ENCODE measurements around the gene DST.

Gene DST

GRCh38 chr6:56620229-56620868 is 22.3 kb downstream of the DST start:
- DNase-seq (ENCODE audit: low read depth) = no peak

DNA sequence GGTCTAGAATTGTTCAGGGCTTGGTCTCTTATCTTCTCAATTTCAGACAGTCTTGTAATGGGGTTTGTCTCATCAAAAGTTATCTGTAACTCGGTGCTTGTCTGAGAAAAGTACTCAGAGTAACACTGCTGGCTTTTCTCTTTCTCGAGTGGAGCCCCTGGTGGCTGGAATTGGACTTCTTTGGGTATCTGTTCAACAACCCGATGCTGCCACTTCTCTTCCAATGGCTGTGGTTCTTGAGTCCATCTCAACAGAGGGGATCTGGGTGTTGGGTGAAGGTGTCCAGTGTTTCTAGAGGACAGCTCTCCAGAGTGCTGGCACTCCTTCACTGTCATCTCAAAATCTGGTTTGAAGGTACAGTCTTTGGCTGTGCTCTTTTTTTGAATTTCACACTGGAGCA is 24.6 kb downstream of the DST start:
- DNase-seq (ENCODE audit: low read depth) = no peak

DNA sequence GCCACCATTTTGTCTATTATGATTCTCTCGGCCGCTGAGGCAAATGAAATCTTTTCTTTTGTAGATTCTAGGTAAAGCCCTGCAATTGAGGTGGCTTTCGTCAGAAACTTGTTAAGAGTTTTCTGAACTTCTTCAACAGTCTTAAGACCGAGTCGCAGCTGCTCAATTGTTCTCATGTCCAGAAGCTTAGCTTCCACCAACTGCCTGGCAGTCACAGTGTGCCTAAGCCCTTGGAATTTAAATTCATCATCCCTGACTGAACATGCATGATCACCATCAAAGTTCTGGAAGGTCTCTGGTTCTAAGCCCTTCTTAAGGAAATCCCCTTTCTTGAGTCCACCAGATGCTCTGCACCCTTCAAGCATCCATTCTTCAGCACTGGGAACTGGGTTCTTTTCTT is 25.7 kb downstream of the DST start:
- no peak for DNase-seq (ENCODE audit: low read depth)

DNA sequence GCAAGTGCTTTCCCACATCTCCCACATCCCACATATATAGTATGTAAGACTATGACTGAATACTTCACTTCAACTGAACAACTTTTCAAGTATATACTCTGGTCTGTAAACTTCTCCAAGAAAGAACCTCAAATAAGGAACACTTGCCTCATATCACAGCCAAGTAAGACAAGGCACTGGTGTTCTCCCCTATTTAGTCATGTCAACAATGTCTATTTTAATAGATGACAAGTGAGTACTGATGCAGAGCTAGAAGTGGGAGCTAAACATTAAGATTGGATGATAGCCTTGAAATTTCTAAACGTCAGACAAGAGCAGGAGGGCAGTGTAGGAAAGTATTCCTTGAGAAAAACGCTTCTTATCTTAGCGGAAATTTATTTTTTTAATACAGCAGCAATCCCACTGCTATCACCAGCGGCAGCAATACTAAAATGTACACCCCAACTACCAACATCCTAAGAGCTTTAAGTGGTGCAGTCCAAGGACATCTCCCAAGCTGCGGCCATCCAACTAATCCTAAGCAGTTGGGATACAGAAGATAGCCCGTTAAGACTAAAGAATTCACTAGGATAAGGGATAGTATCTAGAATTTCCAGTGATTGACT is 29.3 kb downstream of the DST start:
- no peak for DNase-seq (ENCODE audit: low read depth)

DNA sequence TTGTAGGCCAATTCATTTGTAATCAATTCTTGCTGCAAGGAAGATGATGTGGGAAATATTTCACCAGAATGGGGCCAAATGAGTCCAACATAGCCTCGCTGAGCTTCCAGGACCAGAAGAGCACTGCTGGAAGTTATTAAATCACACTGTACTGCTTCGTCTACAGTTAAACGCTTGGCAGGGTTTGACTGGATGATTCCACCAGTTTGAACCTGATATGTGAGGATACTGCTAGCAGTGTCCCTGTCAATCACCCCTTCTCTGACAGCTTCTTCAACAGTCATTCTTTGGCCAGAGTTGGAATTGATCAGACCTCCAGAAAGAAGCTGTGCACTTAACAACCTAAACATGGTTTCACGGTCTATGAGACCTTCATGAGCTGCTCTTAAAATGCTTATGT is 34.4 kb downstream of the DST start:
- no peak for DNase-seq (ENCODE audit: low read depth)

- DNase-seq (ENCODE audit: low read depth) = no peak
Observed at GRCh38 chr6:56607111-56607752, 35.5 kb downstream of the DST start.

GRCh38 chr6:56605435-56605834 is 37.3 kb downstream of the DST start:
- no peak for DNase-seq (ENCODE audit: low read depth)

GRCh38 chr6:56604186-56604585 is 38.5 kb downstream of the DST start:
- no peak for DNase-seq (ENCODE audit: low read depth)

- no peak for DNase-seq (ENCODE audit: low read depth)
Observed at GRCh38 chr6:56601390-56601789, 41.3 kb downstream of the DST start.

DNA sequence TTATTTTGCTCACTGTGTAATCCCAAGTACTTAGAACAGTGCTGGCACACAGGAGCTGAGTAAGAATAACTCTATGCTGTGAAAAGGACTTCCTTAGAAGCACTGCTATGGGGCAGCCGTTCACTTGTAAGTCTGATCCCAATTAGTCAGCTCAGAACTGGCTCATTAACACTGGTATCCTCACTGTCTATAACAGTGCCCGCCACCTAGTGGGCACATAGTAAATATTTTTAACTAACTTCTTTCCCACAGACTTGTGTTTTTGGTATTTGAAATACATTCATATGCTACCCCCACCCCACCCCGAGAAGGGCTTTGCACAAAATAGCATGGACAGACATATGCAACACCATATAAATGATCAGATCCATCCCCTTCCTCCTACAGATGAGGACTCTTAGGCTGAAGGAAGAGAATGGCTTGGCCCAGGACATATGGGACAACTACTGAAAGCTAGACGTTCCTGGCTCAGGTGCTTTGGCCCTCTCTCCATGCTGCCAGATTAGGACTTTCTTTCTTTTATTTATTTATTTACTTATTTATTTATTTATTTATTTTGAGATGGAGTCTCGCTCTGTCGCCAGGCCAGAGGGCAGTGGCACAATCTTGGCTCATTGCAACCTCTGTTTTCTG is 47.1 kb downstream of the DST start:
- no peak for DNase-seq (ENCODE audit: low read depth)

- DNase-seq (ENCODE audit: low read depth) = no peak
Observed at GRCh38 chr6:56594699-56595098, 48.0 kb downstream of the DST start.

GRCh38 chr6:56593801-56594318 is 48.8 kb downstream of the DST start:
- DNase-seq (ENCODE audit: low read depth) = no peak

DNA sequence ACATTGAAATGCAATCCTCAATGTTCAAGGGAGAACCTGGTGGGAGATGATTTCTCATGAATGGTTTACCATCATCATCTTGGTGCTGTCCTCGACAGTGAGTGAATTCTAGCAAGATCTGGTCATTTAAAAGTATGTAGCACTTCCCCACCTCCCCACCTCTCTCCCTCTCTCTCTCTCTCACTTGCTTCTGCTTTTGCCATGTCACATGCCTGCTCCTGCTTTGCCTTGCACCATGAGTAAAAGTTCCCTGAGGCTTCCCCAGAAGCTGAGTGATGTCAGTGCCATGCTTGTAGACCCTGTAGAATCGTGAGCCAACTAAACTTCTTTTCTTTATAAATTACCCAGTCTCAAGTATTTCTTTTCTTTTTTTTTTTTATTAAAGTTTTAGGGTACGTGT is 60.5 kb downstream of the DST start:
- no peak for DNase-seq (ENCODE audit: low read depth)

DNA sequence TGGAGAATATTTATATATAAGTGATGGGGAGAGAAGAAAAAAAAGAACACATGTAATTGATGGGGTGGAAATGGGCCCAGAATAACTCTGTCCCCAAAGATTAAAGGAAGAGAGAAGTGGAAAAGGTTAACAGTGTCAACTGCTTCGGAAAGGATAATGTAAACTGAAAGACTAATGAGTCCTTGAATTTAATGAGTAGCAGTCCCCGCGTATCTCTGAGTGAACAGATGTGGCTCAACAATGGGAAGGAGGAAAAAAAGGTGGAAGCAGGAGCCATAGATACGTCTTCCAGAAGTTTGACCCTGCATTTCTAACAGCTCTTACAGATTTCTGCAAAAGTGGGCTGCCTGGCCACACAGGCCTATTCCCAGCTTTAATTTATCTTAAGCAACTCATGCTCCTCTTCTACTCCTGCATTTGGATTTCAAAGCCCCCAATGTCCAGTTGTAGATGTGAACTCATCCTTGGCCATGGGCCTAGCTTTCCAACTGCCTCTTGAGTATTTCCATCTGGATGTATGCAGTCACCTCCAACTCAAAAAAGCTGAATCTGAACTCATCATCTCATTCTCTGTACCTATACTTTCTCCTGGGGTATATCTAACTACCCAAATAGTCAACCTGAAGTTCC is 61.3 kb downstream of the DST start:
- DNase-seq (ENCODE audit: low read depth) = no peak

DNA sequence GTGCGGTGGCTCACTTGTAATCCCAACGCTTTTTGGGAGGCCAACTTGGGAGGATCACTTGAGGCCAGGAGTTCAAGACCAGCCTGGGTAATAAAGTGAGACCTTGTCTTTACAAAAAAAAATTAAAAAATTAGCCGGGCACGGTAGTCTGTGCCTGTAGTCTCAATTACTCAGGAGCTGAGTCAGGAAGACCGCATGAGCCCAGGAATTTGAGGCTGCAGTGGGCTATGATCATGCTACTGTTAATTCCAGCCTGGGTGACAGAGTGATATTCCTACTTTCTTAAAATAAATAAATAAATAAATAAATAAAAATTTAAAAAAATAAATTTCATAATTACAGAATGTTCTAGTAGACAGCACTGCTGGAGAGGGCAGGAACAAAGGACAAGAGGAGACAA is 62.4 kb downstream of the DST start:
- DNase-seq (ENCODE audit: low read depth) = no peak

GRCh38 chr6:56579155-56579851 is 63.4 kb downstream of the DST start:
- DNase-seq (ENCODE audit: low read depth) = no peak

- no peak for DNase-seq (ENCODE audit: low read depth)
Observed at GRCh38 chr6:56575736-56576135, 67.0 kb downstream of the DST start.

DNA sequence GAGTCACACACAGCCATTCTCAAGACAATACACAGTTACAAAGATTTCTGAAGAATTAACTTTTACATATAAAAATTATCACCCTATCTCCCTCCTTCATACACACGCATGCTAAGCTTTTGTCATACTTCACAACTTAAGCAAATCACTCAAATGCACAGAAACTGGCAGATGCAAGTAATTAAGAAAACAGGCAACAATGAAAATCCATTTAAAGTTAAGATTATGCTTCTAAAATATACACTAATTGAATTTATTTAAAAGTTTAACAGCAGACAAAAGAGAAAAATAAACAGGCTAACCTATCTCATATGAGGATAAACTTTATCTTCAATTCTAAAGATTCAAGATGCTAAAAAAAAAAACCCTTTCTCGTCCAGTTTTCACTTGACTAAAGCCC is 68.4 kb downstream of the DST start:
- DNase-seq (ENCODE audit: low read depth) = no peak

GRCh38 chr6:56573624-56574023 is 69.1 kb downstream of the DST start:
- no peak for DNase-seq (ENCODE audit: low read depth)

- no peak for DNase-seq (ENCODE audit: low read depth)
Observed at GRCh38 chr6:56572788-56573471, 69.8 kb downstream of the DST start.

GRCh38 chr6:56571605-56572004 is 71.1 kb downstream of the DST start:
- no peak for DNase-seq (ENCODE audit: low read depth)

All from activated gamma-delta T cell treated with anti-CD3 and anti-CD28 coated beads, Interleukin-2, amount 50 U/mL, for 16 hours (primary cell).